NCI-H1105 treated with DMSO at 0.1 percent for 48 hours (cell line): Measurements from ENCODE around the gene PAX5.
A peak's percentile ranks its signal among the peaks of the same experiment; 100 is the strongest.

Experiments used
- DNase-seq: peaks from one replicate; lab custom pipeline; 2025; lab: John Stamatoyannopoulos, UW

Gene PAX5

GRCh38 chr9:37025071-37025822 lies 8.8 kb downstream of the PAX5 start:
- DNase-seq: no peak

DNA sequence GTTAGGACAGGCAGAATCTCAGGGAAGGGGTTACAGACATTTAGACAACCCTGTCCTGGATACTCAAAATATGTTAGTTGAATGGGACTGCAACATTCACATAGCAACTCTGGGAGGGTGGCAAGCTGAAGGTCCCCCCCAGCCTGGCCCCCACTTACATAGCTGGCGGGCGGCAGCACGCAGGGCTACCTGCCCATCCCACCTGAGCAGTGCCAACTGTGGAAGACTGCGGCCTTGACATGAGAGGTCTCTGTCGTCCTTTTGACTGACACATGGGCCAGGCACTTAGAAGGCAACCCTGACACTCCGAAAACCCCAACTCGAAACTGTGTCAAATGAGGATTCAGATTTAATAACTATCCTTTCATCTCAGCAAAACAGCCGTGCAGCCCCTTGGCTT lies 16.5 kb downstream of the PAX5 start:
- no peak for DNase-seq

GRCh38 chr9:37011530-37011929 lies 22.5 kb downstream of the PAX5 start:
- no peak for DNase-seq

GRCh38 chr9:37010976-37011375 lies 23.1 kb downstream of the PAX5 start:
- DNase-seq: no peak

GRCh38 chr9:37010180-37010579 lies 23.9 kb downstream of the PAX5 start:
- no peak for DNase-seq

- DNase-seq: no peak
These were observed 26.8 kb downstream of the PAX5 start for GRCh38 chr9:37007295-37007694.

DNA sequence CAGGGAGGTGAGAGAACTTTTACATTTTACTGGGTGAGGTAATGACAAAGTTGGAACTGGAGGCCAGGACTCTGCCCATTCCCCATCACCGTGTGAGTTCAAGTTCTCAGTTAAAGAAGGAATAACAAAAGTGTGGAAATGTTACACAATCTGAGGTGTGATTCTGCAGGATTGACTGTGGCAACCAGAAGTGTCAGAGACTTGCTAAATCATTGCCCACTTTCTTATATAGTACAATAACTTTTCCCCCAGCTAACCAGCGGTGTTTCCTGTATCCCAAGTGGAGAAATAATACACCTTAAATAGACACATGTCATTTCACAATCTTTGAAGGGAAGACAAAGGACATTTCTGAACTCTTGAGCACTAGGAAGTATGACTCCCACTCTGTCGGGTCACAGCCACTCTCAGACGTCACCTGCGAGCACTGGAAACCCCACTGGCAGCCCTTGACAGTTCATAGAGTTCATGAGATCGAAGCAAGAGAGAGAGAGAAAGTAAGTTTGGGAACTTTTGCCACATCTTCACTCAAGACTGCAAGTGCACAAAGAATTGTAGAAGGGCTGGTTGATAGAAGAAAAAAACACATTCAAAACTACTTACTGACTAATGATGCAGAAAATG lies 28.4 kb downstream of the PAX5 start:
- DNase-seq: no peak

GRCh38 chr9:37004424-37004935 lies 29.6 kb downstream of the PAX5 start:
- DNase-seq: no peak

DNA sequence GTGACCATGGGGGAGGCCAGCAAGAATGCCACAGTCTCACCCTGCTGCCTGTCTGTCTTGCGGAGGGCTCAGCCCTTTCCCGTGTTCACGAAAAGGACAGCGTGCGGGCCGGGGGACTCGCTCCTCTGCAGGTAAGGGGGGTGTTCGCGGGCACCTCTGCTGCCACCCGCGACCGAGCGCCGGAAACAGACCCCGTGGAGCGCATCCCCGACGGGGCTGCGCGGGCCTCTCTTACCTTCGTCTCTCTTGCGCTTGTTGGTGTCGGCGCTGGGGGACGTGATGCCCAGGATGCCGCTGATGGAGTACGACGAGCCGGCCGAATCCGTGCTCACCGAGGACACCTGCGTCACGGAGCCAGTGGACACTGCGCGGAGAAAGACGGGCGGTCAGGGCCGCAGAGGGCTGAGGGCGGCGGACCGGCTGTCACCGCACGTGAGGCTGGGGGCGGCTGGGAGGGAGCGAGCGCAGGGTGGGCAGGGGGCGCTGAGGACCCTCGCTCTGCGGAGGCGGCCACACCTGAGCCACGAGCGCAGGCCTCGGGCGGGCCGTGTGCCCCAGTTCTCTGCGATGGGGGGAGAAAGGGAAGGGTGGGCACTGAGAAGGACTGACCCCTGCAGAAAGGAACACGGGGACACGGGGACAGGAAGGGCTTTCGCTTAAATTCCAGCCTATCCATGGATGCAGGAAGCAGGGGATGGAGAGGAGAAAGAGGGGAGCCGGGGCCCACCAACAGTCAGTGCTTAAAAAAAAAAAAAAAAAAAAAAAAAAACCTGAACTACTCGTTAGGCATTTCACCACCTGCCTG lies 31.5 kb downstream of the PAX5 start:
- DNase-seq: no peak

- DNase-seq: no peak
These were observed 32.0 kb downstream of the PAX5 start for GRCh38 chr9:37002036-37002412.

GRCh38 chr9:37001459-37001858 lies 32.6 kb downstream of the PAX5 start:
- DNase-seq: no peak

DNA sequence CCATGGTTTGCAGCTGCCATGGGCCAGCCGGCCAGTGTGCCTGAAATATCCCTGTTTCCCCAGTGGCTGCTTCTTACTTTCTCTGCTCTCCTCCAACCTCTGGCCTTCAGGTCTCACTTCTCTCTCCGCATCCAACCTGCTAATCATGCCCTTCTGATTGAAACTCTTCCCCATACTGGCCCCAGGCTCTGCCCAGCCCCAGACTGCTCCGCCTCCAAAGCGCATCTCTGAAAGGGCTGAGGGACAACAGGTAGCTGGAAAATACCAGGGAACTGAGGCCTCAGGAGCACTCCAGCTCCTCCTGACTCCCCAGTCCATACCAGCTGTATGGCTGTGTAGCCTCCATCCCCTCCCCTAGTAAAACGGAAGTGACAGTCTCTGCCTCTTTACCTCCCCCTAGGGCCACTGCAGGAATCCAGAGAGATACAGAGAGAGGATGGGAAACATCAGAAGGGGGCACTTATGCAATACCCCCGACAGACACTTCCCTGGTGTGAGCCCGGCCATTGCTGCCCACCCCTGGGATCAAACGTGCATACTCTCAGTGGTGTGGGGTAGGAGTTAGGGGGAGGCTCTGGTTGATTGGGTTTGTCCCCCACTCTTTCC lies 34.2 kb downstream of the PAX5 start:
- no peak for DNase-seq

- no peak for DNase-seq
These were observed 36.7 kb downstream of the PAX5 start for GRCh38 chr9:36997414-36997813.

DNA sequence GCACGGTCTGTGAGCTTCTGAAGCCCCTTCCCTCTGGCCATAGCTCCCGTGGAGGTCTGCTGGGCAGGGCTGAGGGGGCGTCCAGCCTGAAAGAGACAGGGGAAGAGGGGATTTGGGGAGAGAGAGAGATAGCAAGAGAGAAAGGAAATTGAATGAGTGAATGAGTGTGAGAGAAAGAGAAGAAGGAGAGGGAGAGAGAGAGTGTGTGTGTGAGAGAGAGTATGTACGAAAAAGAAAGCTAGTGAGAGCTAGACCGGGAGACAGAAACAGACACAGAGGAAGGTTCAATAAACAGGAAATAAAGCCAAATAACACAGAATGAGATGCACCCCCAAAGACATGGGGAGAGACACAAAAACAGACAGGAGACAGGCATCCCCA lies 37.4 kb downstream of the PAX5 start:
- no peak for DNase-seq

- DNase-seq: peak; percentile 24
These were observed 38.0 kb downstream of the PAX5 start for GRCh38 chr9:36995927-36996705.

- no peak for DNase-seq
These were observed 39.9 kb downstream of the PAX5 start for GRCh38 chr9:36993933-36994764.

GRCh38 chr9:36992501-36993316 lies 41.4 kb downstream of the PAX5 start:
- DNase-seq: no peak

- peak; percentile 11 for DNase-seq
These were observed 42.4 kb downstream of the PAX5 start for GRCh38 chr9:36991516-36992134.

DNA sequence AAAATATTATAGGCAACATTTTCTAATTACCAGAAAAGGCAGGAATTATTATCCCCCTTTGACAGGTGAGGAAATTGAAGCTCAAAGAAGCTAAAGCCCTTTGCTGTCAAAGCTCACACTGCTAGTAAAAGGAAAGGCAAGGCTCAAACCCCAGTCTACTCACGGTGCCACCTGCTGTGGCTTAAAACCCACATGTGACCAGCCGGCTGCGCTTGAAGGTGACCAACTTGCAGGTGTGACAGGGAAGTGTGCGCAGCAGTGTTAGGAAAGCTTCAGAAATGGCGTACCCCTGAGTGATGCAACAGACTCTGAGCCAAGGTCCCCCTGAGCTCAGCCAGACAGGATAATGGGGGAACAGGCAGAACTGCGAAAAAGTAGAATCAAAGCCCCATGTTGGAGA lies 45.2 kb downstream of the PAX5 start:
- DNase-seq: no peak
